GM12878 (cell line): Measurements from ENCODE around the gene ARID3B. TPM values are rescaled to one million over a fixed set of nuclear protein-coding genes. Genes with fewer than 3 reads are reported as not detected.
A peak's percentile ranks its signal among the peaks of the same experiment; 100 is the strongest.

ENCODE experiments used
- BCL11A ChIP-seq: IDR thresholded peaks from 2 replicates; pipeline ENCODE4 v1.6.1; 2011; ENCODE audit warnings: low read depth, low read length
- CREM ChIP-seq: IDR thresholded peaks from 2 replicates; pipeline ENCODE4 v1.6.1; 2014; ENCODE audit warnings: antibody characterized with exemption, low read depth
- HDGF ChIP-seq: fragments of 450-650 bp; IDR thresholded peaks from 2 replicates; pipeline ENCODE4 v1.6.1; 2016; ENCODE audit warnings: antibody characterized with exemption
- JUNB ChIP-seq: IDR thresholded peaks from 2 replicates; pipeline ENCODE4 v1.6.1; 2016; ENCODE audit warnings: antibody characterized with exemption, mild to moderate bottlenecking
- MEF2A ChIP-seq: IDR thresholded peaks from 2 replicates; pipeline ENCODE4 v1.6.1; 2011; ENCODE audit warnings: low read depth, mild to moderate bottlenecking, low read length, moderate library complexity; ENCODE audit not compliant: insufficient read depth
- MEF2B ChIP-seq: fragments of 450-650 bp; IDR thresholded peaks from 2 replicates; pipeline ENCODE4 v1.6.1; 2018; ENCODE audit warnings: mild to moderate bottlenecking, moderate library complexity; ENCODE audit not compliant: partially characterized antibody, poor library complexity, severe bottlenecking
- MXI1 ChIP-seq: fragments of 150-350 bp; IDR thresholded peaks from 2 replicates; pipeline ENCODE4 v1.6.1; 2011; ENCODE audit warnings: low read depth, mild to moderate bottlenecking, inconsistent platforms, low read length, improper control_type of control experiment
- NBN ChIP-seq: fragments of 450-650 bp; IDR thresholded peaks from 2 replicates; pipeline ENCODE4 v1.6.1; 2016
- NFIC ChIP-seq: IDR thresholded peaks from 2 replicates; pipeline ENCODE4 v1.6.1; 2012; ENCODE audit warnings: low read depth, mild to moderate bottlenecking, inconsistent platforms, low read length, moderate library complexity
- NR2F1 ChIP-seq: fragments of 450-650 bp; conservative IDR thresholded peaks from 2 replicates; pipeline ENCODE4 v1.6.1; 2017; ENCODE audit warnings: mild to moderate bottlenecking
- PML ChIP-seq: IDR thresholded peaks from 2 replicates; pipeline ENCODE4 v1.6.1; 2012; ENCODE audit warnings: low read length, inconsistent platforms
- SIN3A ChIP-seq: IDR thresholded peaks from 2 replicates; pipeline ENCODE4 v1.6.1; 2012; ENCODE audit warnings: low read depth, low read length, improper control_type of control experiment
- STAT1 ChIP-seq: fragments of 450-650 bp; conservative IDR thresholded peaks from 2 replicates; pipeline ENCODE4 v1.6.1; 2014; ENCODE audit warnings: antibody characterized with exemption, mild to moderate bottlenecking
- TBL1XR1 ChIP-seq: IDR thresholded peaks from 2 replicates; pipeline ENCODE4 v1.6.1; 2012; ENCODE audit warnings: low read depth, low read length, improper control_type of control experiment
- ZNF384 ChIP-seq: IDR thresholded peaks from 2 replicates; pipeline ENCODE4 v1.6.1; 2012; ENCODE audit warnings: low read depth, mild to moderate bottlenecking, low read length, improper control_type of control experiment, borderline replicate concordance
- polyA plus RNA-seq, 11 experiments: library from polyadenylated mRNA; depleted of rRNA in 4 of 11; unstranded in 6 of 11; stranded (reverse) in 5 of 11; fragments of >200 nt; fragmentation: Nextera tagmentation in 4 of 11; fragmentation: Illumina TruSeq in 1 of 11; extraction: Ambion mirVana in 4 of 11; extraction: Trizol in 1 of 11; gene quantifications; 1 replicate in 1 of 11; 2 replicates in 10 of 11; pipeline versions ENCODE4 v1.2.1 to v1.2.3, GENCODE V29; 2011 to 2016; ENCODE audit warnings: inconsistent platforms in 2 of 11, missing spikeins in 2 of 11, low read depth in 1 of 11
- total RNA-seq, 4 experiments: library from RNA; depleted of rRNA in 3 of 4; stranded (reverse); fragments of >200 nt in 3 of 4; fragmentation: Illumina TruSeq in 1 of 4; extraction: Trizol in 1 of 4; gene quantifications; 2 replicates each; pipeline versions ENCODE4 v1.2.1 to v1.2.3, GENCODE V29; 2013 to 2021
- TF ChIP-seq, protein P1 (sequence below): IDR thresholded peaks from 2 replicates; pipeline ENCODE4 v1.6.1; 2012; ENCODE audit warnings: low read length, inconsistent platforms
- TF ChIP-seq, protein P2 (sequence below): IDR thresholded peaks from 2 replicates; pipeline ENCODE4 v1.6.1; 2011; ENCODE audit warnings: mild to moderate bottlenecking, low read depth, low read length, moderate library complexity; ENCODE audit not compliant: insufficient replicate concordance
- TF ChIP-seq, protein P3 (sequence below): fragments of 450-650 bp; IDR thresholded peaks from 2 replicates; pipeline ENCODE4 v1.6.1; 2018; ENCODE audit warnings: borderline replicate concordance, mild to moderate bottlenecking; ENCODE audit not compliant: partially characterized antibody
- TF ChIP-seq, protein P4 (sequence below): fragments of 450-650 bp; IDR thresholded peaks from 2 replicates; pipeline ENCODE4 v1.6.1; 2018; ENCODE audit warnings: mild to moderate bottlenecking, low read depth, moderate library complexity; ENCODE audit not compliant: partially characterized antibody
- TF ChIP-seq, protein P5 (sequence below): IDR thresholded peaks from 2 replicates; pipeline ENCODE4 v1.6.1; 2012; ENCODE audit warnings: low read depth, low read length, improper control_type of control experiment

Gene ARID3B
- total and polyA plus RNA-seq, 10 of the 15 experiments (the other 5 are each of a cell fraction or from before 2014, with no cell fraction given): 1.1 to 33.4 (median 24.0) TPM

DNA sequence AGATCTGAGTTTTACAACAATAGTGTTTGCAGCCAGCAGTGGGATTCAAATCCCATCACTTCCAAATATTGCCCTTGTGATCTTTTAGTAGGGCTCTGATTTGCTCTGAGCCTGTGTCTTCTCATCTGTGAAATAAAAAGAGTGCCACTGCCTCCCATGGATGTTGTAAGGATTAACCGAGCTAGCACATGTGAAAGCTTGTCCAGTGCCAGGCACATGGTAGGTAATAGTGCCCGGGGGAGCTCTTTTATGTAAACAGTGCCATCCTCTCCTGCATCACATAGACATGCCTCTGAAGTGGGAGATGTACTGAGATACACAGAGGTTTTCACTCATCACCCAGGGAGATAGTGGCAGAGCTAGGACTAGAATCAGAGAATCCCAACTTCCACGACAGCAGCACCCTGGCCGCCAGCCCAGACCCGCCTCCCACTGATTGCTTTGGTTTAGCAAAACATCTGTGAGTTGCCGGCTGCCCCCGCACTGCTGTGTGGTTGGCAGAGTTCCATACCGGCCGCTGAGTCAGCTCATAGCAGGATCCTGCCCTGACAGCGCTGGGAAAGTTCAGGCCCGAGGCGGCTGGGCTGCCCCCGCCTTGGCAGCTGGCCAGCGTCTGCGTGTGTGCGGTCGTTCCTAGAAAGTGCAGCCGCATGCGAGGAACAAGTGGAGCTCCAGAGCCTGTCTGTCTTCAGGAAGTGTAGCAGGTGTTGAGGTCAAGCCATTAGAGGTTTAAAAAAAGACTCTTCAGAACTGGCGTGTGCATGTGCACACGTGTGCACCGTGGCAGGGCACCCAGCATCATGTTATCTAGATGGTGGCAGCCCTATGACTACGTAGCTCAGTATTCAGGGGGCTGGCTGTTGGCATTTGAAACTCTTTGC lies 5.0 kb downstream of the ARID3B start (continued):
- TF ChIP-seq TBL1XR1: peak; percentile 89
- TF ChIP-seq, protein P1, sequence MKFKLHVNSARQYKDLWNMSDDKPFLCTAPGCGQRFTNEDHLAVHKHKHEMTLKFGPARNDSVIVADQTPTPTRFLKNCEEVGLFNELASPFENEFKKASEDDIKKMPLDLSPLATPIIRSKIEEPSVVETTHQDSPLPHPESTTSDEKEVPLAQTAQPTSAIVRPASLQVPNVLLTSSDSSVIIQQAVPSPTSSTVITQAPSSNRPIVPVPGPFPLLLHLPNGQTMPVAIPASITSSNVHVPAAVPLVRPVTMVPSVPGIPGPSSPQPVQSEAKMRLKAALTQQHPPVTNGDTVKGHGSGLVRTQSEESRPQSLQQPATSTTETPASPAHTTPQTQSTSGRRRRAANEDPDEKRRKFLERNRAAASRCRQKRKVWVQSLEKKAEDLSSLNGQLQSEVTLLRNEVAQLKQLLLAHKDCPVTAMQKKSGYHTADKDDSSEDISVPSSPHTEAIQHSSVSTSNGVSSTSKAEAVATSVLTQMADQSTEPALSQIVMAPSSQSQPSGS: peak; percentile 77
- TF ChIP-seq, protein P2, sequence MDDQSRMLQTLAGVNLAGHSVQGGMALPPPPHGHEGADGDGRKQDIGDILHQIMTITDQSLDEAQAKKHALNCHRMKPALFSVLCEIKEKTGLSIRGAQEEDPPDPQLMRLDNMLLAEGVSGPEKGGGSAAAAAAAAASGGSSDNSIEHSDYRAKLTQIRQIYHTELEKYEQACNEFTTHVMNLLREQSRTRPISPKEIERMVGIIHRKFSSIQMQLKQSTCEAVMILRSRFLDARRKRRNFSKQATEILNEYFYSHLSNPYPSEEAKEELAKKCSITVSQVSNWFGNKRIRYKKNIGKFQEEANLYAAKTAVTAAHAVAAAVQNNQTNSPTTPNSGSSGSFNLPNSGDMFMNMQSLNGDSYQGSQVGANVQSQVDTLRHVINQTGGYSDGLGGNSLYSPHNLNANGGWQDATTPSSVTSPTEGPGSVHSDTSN: no peak
- TF ChIP-seq, protein P3, sequence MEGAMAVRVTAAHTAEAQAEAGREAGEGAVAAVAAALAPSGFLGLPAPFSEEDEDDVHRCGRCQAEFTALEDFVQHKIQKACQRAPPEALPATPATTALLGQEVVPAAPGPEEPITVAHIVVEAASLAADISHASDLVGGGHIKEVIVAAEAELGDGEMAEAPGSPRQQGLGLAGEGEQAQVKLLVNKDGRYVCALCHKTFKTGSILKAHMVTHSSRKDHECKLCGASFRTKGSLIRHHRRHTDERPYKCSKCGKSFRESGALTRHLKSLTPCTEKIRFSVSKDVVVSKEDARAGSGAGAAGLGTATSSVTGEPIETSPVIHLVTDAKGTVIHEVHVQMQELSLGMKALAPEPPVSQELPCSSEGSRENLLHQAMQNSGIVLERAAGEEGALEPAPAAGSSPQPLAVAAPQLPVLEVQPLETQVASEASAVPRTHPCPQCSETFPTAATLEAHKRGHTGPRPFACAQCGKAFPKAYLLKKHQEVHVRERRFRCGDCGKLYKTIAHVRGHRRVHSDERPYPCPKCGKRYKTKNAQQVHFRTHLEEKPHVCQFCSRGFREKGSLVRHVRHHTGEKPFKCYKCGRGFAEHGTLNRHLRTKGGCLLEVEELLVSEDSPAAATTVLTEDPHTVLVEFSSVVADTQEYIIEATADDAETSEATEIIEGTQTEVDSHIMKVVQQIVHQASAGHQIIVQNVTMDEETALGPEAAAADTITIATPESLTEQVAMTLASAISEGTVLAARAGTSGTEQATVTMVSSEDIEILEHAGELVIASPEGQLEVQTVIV: no peak
- TF ChIP-seq PML: peak; percentile 56; the same call in 1 of the 2 replicates
- TF ChIP-seq MEF2A: peak; percentile 60; the same call in 1 of the 2 replicates
- peak; percentile 38; the same call in 1 of the 2 replicates for TF ChIP-seq JUNB
- TF ChIP-seq BCL11A: no peak
- TF ChIP-seq CREM: peak; percentile 86
- TF ChIP-seq SIN3A: peak; percentile 87
- no peak for TF ChIP-seq STAT1
- TF ChIP-seq NFIC: peak; percentile 85
- peak; percentile 89 for TF ChIP-seq NR2F1
- TF ChIP-seq MEF2B: peak; percentile 66
- TF ChIP-seq NBN: peak; percentile 79
- TF ChIP-seq, protein P4, sequence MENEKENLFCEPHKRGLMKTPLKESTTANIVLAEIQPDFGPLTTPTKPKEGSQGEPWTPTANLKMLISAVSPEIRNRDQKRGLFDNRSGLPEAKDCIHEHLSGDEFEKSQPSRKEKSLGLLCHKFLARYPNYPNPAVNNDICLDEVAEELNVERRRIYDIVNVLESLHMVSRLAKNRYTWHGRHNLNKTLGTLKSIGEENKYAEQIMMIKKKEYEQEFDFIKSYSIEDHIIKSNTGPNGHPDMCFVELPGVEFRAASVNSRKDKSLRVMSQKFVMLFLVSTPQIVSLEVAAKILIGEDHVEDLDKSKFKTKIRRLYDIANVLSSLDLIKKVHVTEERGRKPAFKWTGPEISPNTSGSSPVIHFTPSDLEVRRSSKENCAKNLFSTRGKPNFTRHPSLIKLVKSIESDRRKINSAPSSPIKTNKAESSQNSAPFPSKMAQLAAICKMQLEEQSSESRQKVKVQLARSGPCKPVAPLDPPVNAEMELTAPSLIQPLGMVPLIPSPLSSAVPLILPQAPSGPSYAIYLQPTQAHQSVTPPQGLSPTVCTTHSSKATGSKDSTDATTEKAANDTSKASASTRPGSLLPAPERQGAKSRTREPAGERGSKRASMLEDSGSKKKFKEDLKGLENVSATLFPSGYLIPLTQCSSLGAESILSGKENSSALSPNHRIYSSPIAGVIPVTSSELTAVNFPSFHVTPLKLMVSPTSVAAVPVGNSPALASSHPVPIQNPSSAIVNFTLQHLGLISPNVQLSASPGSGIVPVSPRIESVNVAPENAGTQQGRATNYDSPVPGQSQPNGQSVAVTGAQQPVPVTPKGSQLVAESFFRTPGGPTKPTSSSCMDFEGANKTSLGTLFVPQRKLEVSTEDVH: no peak
- peak; percentile 99 for TF ChIP-seq MXI1
- TF ChIP-seq HDGF: peak; percentile 84
- TF ChIP-seq, protein P5, sequence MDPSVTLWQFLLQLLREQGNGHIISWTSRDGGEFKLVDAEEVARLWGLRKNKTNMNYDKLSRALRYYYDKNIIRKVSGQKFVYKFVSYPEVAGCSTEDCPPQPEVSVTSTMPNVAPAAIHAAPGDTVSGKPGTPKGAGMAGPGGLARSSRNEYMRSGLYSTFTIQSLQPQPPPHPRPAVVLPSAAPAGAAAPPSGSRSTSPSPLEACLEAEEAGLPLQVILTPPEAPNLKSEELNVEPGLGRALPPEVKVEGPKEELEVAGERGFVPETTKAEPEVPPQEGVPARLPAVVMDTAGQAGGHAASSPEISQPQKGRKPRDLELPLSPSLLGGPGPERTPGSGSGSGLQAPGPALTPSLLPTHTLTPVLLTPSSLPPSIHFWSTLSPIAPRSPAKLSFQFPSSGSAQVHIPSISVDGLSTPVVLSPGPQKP: 0 out of 2 replicates have a peak, but pooled peaks have one; percentile 42
- TF ChIP-seq ZNF384: no peak
